Gastrocnemius medialis (tissue), 4 donors: ENCODE measurements around the gene MARCHF3.

ENCODE experiments used
- CTCF ChIP-seq, 5 experiments: fragments of 450-650 bp in 3 of 5; fragments of 200-600 bp in 2 of 5; sonication (generic) in 2 of 5; IDR thresholded peaks in 4 of 5; conservative IDR thresholded peaks in 1 of 5; 1 replicate in 4 of 5; 2 replicates in 1 of 5; pipeline ENCODE4 v1.5.1; 2016 to 2019; ENCODE audit warnings: antibody characterized with exemption in 5 of 5, mild to moderate bottlenecking in 3 of 5, moderate library complexity in 3 of 5
- POLR2A ChIP-seq, 2 donors: fragments of 450-650 bp; IDR thresholded peaks; one replicate each; pipeline ENCODE4 v1.6.1; 2017; ENCODE audit warnings: antibody characterized with exemption in 2 of 2, mild to moderate bottlenecking in 2 of 2, moderate library complexity in 2 of 2

DNA sequence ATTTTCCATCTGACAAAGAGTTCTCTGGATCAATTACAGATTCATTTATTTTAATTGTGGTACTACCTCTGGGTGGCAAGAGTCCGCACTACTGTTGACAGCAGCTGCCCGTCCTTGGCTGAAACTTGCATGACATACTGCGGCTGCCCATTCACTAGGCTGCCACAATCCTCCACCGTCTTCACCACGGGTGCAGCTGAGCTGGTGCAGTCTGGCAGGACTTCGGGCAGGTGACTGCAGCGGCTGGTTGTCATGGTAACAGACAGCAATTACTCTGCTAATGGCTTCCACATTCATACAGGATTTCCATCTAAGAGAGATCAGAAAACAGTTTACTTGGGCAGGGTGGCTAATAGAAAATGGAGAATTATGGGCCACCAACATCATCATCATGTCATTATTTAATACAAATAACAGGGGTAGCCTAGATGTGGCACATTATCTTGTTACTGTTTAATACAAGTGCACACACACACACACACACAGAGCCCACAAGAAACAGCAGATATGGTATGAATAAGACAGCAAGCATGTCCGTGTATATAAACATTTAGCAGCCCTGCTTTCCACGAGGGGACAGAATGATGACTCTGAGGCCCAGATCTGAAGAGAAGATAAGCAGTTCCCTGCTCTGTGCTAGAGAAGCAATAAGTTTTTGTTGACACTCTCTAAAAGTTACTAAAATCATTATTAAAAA lies 112.3 kb downstream of the MARCHF3 start:
- TF ChIP-seq CTCF (IDR thresholded peaks at IDR 0.05 in 4 of 5, conservative IDR thresholded peaks at IDR 0.05 in 1 of 5) (no peak), POLR2A (IDR thresholded peaks at IDR 0.05) (no peak)
